MM.1S (cell line): ENCODE data around the gene NEU4.

Experiments used
- DNase-seq: peaks from one replicate; pipeline ENCODE4 v3.0.0-alpha.2; 2015
- H2AFZ ChIP-seq: fragments of 300-600 bp; sonication (generic); 2 replicates; pipeline ENCODE4 v1.6.0; 2016; ENCODE audit warnings: antibody characterized with exemption, low read length
- H3F3A ChIP-seq: fragments of 300-600 bp; sonication (generic); 2 replicates; pipeline ENCODE4 v1.6.1; 2016; ENCODE audit warnings: mild to moderate bottlenecking, antibody characterized with exemption, low read length, moderate library complexity, mixed read lengths; ENCODE audit not compliant: insufficient read depth
- H3K27ac ChIP-seq: fragments of 300-600 bp; sonication (generic); 2 replicates; pipeline ENCODE4 v1.5.1; 2016; ENCODE audit warnings: mild to moderate bottlenecking, low read length
- H3K27me3 ChIP-seq: fragments of 300-600 bp; sonication (generic); replicated peaks from 2 replicates; pipeline ENCODE4 v1.6.0; 2016; ENCODE audit warnings: low read length; ENCODE audit not compliant: insufficient read depth
- H3K36me3 ChIP-seq: fragments of 300-600 bp; sonication (generic); replicated peaks from 2 replicates; pipeline ENCODE4 v1.6.1; 2016; ENCODE audit warnings: mild to moderate bottlenecking, low read length, mixed read lengths; ENCODE audit not compliant: insufficient read depth
- H3K4me1 ChIP-seq: fragments of 300-600 bp; sonication (generic); 2 replicates; pipeline ENCODE4 v1.6.1; 2016; ENCODE audit warnings: low read length, mixed read lengths
- H3K4me2 ChIP-seq: fragments of 300-600 bp; sonication (generic); 2 replicates; pipeline ENCODE4 v1.6.0; 2016; ENCODE audit warnings: low read depth, low read length
- H3K4me3 ChIP-seq: fragments of 300-600 bp; sonication (generic); 2 replicates; pipeline ENCODE4 v1.5.1; 2016; ENCODE audit warnings: low read length, mixed read lengths
- H3K79me2 ChIP-seq: fragments of 300-600 bp; sonication (generic); 2 replicates; pipeline ENCODE4 v1.6.1; 2016; ENCODE audit warnings: mixed run types, low read length, mixed read lengths
- H3K9ac ChIP-seq: fragments of 300-600 bp; sonication (generic); 2 replicates; pipeline ENCODE4 v1.6.1; 2016; ENCODE audit warnings: low read length, mixed read lengths
- H3K9me2 ChIP-seq: fragments of 300-600 bp; sonication (generic); replicated peaks from 2 replicates; pipeline ENCODE4 v1.6.1; 2016; ENCODE audit warnings: mild to moderate bottlenecking, low read length, mixed read lengths; ENCODE audit not compliant: insufficient read depth
- H3K9me3 ChIP-seq: fragments of 300-600 bp; sonication (generic); replicated peaks from 2 replicates; pipeline ENCODE4 v1.6.1; 2016; ENCODE audit warnings: mild to moderate bottlenecking, low read length, mixed read lengths; ENCODE audit not compliant: insufficient read depth
- H4K20me1 ChIP-seq: fragments of 300-600 bp; sonication (generic); 2 replicates; pipeline ENCODE4 v1.6.1; 2016; ENCODE audit warnings: mild to moderate bottlenecking, low read length, moderate library complexity, mixed read lengths; ENCODE audit not compliant: insufficient read depth
- CTCF ChIP-seq: fragments of 300-600 bp; sonication (generic); IDR thresholded peaks from 2 replicates; pipeline ENCODE4 v1.5.1; 2016; ENCODE audit warnings: antibody characterized with exemption, low read length, mixed read lengths
- EZH2 ChIP-seq: fragments of 300-600 bp; sonication (generic); optimal IDR thresholded peaks from 2 replicates; pipeline ENCODE3; 2017; ENCODE audit warnings: low read depth, mild to moderate bottlenecking, antibody characterized with exemption, low read length, mixed read lengths
- EZH2phosphoT487 ChIP-seq: fragments of 300-600 bp; sonication (generic); IDR thresholded peaks from 2 replicates; pipeline ENCODE4 v1.6.1; 2018; ENCODE audit warnings: antibody characterized with exemption, low read length

NEU4 gene

DNA sequence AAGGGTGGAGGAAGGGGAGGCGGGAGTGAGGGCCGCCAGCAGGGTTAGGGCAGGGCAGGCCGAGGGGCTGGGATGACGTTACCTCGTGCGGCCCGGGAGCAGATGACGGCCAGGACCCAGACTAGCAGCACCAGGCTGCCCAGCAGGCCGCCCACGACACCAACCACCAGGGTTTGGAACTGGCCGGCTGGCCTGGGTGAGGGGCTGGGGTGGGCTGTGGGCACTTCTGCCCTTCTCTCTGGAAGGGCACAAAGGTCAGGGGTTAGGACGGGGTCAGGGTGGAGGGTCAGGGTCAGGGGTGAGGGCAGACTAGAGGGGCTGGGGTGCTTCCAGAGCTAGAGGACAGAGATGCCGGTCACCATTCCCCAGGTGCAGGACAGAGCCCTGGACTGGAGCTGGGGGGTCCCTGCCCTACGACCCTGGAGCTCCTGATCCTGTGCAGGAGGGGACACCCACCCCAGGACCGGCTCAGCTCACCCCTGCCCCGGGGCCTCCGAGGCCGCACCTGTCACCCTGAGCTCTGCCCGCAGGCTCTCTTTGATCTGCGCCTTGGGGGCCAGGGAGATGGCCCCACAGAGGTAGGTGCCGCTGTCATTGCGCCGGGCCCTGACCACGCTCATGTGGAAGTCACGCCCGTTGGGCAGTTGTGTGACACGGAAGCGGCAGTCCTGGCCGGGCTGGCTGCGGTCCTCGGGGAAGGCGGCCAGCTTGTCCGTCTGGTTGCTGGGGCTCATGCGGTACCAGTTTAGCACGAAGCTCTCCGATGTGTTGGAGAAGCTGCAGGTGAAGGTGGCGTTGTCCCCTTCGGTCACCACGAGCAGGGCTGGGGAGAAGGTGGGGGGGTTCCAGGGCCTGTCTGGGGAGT, 43.4 kb downstream of the NEU4 start:
- no peak overlapping the region for H3K4me2 ChIP-seq
- H3K9me2 ChIP-seq: no peaks in the 10 kb centered on the region
- H3K4me3 ChIP-seq: no peak overlapping the region
- H3K36me3 ChIP-seq: no peaks in the 10 kb centered on the region
- no peak for DNase-seq
- H3K4me1 ChIP-seq: no peaks in the 10 kb centered on the region
- 0 out of 2 replicates have a peak, but pooled peaks cover under 1% of the 10 kb centered on the region for H3K79me2 ChIP-seq
- no peak overlapping the region for H2AFZ ChIP-seq
- H3K27me3 ChIP-seq: no peaks in the 10 kb centered on the region
- H3K9me3 ChIP-seq: no peaks in the 10 kb centered on the region
- H4K20me1 ChIP-seq: no peaks in the 10 kb centered on the region
- H3K9ac ChIP-seq: no peak overlapping the region
- H3K27ac ChIP-seq: no peak overlapping the region
- TF ChIP-seq EZH2 (no peak), EZH2phosphoT487 (no peak), CTCF (no peak)
- no peaks in the 10 kb centered on the region for H3F3A ChIP-seq

- no peaks in the 10 kb centered on the region for H3K9me3 ChIP-seq
- no peak for DNase-seq
These were observed 44.1 kb downstream of the NEU4 start for GRCh38 chr2:241852981-241853631.

DNA sequence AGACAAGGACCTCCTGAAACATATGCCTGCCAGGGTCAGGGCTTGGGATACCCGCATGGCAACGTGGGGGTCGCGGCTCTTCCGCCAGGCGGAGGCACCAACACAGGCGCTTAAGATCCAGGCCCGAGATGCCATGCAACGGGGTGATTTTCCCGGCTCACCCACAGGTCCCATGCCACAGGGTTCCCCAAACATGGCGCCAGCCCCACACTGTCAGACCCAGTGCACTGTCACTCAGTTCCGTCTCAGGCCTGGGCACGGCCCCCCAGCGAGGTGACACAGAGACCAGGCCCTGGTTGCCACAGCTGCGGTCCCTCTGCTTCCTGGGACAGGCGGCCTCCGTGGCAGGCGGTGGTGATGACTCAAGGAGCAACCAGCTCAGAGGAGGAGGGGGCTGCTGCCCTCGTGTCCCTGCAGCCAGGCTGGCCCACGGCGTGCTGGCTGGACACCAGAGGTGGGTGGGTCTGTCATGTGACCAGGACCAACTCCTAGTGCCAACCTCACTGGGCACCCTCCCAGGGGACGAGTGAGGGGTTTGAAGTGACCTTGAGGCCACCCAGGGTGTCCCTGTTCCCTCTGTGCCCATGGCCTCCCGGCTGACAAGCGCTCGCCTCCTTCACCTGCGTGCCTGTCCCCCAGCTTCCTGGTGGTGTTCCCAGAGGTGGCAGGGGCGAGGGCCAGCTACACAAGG, 44.8 kb downstream of the NEU4 start:
- Histone ChIP-seq H4K20me1 (no peaks in the 10 kb centered on the region), H3K4me3 (no peak overlapping the region), H3K27me3 (no peaks in the 10 kb centered on the region), H3K4me2 (no peak overlapping the region), H2AFZ (no peak overlapping the region), H3K36me3 (no peaks in the 10 kb centered on the region), H3K9me2 (no peaks in the 10 kb centered on the region), H3F3A (no peaks in the 10 kb centered on the region), H3K9ac (no peak overlapping the region), H3K79me2 (peaks cover 13% of the 10 kb centered on the region), H3K9me3 (no peaks in the 10 kb centered on the region), H3K27ac (no peak overlapping the region), H3K4me1 (no peaks in the 10 kb centered on the region)
- DNase-seq: no peak
- no peak for TF ChIP-seq EZH2phosphoT487
- TF ChIP-seq CTCF: no peak
- no peak for TF ChIP-seq EZH2

More at GRCh38 chr2:241852981-241853631, 44.1 kb downstream of the NEU4 start:
- H4K20me1 ChIP-seq: no peaks in the 10 kb centered on the region
- H3K36me3 ChIP-seq: no peaks in the 10 kb centered on the region
- no peak overlapping the region for H3K27ac ChIP-seq
- H3K4me3 ChIP-seq: no peak overlapping the region
- H3K4me2 ChIP-seq: no peak overlapping the region
- H3F3A ChIP-seq: no peaks in the 10 kb centered on the region
- H3K9ac ChIP-seq: no peak overlapping the region
- TF ChIP-seq CTCF: no peak
- no peak for TF ChIP-seq EZH2phosphoT487
- TF ChIP-seq EZH2: no peak
- H3K4me1 ChIP-seq: no peaks in the 10 kb centered on the region
- peaks cover 8% of the 10 kb centered on the region for H3K79me2 ChIP-seq
- no peaks in the 10 kb centered on the region for H3K9me2 ChIP-seq
- no peaks in the 10 kb centered on the region for H3K27me3 ChIP-seq
- H2AFZ ChIP-seq: no peak overlapping the region
